ENCODE data around the gene ACOT11.

The ACOT11 gene

DNA sequence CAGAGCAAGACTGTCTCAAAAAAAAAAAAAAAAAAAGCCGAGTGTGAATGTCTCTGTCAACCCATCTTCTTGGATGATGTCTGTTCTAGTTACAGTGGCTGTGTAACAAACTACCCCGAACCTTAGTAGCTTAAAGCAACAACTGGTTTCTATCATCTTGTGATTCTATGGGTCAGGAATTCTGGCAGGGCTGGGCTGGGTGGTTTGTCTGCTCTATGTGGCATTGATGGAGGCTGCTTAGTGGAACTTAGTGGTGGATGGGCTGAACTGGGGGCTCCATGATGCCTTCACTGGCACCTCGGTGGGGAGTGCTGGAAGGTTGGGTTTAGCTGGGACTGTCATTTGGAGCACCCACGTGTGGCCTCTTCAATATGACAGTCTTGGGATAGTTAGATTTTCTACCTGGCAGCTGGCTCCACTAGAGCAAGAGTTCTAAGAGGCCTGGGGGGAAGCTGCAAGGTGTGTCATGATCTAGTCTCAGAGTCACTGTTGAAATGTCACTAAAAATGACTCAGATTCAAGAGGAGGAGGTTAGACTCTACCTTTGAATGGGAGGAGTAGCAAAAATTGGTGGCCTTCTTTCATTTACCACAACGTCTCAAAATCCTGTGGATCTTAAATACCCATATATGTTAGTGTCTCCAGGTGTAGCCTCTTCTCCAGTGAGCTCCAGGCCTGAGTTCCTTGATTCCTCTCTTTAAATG is 18.6 kb downstream of the ACOT11 start:
- DNase-seq: no peak

DNA sequence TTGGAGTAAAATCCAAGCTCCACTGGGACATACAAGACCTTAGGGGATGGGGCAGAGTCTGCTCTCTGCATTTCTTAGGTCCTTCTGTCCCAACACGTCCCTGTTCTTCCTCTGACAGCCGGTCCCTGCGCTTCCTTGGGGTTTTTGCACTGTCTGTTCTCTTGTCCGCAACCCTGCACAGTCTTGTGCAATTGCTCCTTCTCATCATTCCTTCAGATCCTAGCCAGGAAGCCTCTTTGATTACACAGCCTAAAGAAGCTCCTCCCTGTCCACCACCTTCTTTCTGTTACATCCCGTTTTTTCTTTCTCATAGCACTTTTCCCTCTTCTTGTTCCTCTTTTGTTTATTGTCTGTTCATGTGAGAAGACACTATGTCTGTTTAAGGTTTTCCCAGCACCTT is 19.9 kb downstream of the ACOT11 start:
- no peak for DNase-seq

DNA sequence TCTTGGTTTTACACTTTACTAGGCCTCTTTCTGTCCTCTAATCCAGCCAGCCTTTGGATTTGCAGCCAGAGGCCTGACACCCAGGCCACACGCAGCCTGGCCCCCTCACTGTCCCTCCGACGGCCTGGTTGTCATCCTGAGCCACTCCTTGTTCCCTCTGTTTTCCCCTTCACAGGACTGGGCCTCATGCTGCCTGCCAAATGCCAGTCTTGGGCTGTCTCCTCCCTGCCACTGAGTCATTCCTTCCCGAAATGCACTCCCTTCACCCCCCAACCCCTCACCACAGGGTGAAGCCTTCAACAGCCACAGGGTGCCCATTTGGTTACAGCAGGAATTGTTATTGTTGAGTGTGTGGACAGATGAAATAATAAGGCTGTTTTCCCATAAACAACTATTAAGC is 21.3 kb downstream of the ACOT11 start:
- DNase-seq: no peak

DNA sequence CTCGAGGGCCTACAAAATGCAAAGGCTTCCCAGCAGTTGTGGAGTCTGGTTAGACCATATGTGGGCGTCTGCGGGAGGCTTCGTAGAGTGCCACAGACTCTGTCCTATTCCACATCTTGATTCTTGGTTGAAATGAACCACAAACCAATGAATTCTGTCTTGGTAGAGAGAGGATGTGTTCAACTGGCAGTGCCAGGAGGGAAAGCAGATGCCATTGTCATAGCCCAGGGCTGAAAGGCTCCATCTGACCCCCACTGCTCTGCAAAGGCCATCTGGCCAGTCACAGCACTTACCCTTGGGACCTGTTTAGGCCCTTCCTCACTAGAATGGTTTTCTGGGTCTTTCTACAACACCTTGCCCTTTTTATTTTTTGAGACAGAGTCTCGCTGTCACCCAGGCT is 22.1 kb downstream of the ACOT11 start:
- no peak for DNase-seq

DNA sequence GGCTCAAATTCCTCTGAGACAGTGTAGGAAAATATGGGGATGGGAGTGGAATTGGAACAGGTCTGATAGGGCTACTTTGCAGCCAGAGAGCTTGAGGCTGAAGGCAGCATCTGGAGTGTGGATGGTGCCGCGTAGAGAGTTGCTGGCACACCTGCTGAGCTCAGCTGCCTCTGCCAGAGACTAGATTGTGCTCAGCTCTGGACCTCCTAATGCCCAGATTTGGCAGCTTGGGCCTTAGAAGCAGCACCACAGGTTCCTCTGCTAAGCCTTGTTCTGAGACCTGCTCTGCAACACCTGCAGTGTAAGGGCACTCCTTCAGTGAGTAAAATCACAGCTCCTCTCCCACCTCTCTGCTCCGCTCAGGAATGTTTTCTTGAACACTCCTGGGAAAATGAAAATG is 23.3 kb downstream of the ACOT11 start:
- DNase-seq: no peak

- no peak for DNase-seq
Measured at GRCh38 chr1:54571803-54572541, 23.9 kb downstream of the ACOT11 start.

DNA sequence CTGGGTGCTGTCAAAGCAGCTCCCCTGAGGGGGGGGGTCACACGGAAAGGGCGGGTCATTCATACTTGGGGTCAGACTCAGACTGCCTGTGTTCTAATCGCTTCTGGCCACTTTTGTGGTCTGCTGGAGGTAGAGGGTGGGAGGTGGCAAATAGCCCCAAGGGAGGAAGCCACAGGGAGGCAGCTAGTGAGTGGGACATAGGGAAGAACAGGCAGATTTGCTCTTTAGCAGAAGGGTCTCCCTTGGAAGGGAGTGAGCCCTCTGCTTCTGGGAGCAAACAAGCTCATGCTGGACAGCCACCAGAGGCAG is 24.5 kb downstream of the ACOT11 start:
- DNase-seq: no peak

GRCh38 chr1:54574158-54574778 is 26.2 kb downstream of the ACOT11 start:
- no peak for DNase-seq

- DNase-seq: no peak
Measured at GRCh38 chr1:54575161-54575560, 27.1 kb downstream of the ACOT11 start.

DNA sequence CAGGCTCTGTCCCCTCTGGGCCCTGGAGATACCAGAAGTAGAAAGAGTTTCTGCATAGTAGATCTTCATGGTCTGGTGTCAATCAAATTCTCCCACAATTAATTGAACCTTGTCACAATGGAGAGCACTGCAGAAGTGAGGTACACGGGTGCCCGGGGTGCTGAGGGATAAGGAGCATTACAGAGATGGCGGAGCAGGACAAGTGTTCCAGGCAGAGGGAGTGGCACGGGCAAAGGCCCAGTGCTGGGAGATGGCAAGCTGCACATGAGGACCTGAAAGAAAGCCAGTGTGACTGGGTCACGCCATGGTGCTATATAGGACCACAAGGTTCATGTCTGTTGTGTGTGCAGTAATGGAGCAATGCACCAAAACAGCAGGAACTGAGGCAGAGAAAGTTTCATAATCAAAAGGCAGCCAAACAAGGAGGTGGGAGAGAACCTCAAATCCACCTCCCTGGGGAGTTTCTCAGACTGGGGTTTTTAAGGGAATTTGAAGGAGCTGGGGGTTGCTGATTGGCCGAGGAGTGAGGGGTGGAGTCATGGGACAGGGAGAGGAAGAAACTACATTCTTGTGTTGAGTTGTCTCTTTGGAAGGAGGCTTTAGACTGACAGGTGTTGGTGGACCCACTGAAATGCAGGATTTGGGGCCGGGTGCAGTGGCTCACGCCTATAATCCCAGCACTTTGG is 27.7 kb downstream of the ACOT11 start:
- no peak for DNase-seq

DNA sequence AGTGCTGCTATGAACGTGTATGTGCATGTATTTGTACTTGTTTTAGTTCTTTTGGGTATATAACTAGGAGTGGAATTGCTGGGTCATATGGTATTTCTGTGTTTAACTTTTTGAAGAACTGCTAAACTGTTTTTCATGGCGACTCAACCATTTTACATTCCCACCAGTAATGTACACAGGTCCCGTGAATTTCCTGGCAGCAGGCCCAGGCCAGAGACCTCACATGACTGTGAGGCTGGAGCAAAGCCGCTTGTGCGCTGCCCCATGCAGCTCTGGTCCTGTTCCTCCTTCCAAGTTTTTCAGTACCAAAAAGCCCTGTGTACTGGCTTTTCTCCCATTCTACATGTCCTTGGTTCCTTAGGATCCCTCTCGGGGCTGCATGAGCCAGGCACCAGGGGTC is 29.6 kb downstream of the ACOT11 start:
- no peak for DNase-seq

GRCh38 chr1:54579337-54579781 is 31.3 kb downstream of the ACOT11 start:
- DNase-seq: no peak

GRCh38 chr1:54580856-54581550 is 33.0 kb downstream of the ACOT11 start:
- no peak for DNase-seq

DNA sequence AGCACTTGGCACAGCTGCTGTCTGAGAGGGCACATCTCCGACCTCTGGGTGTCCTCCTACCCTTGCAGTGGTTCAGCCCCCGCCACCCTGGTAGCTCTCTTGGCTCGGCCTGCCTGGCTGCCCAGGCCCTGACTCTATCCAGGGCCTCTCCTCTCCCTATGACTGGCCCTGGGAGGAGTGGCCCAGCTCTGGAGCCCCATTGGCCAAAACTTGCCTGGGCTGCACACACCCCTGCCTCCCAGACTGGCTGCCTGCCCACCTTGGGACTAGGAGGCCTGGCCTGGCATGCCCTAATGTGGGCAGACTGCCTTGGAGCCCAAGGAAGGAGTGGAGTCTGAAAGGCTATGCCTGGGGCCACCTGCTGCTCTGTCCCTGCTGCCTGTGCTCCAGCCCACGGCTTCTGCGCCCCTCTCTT is 33.6 kb downstream of the ACOT11 start:
- DNase-seq: no peak

- no peak for DNase-seq
Measured at GRCh38 chr1:54582566-54583306, 34.7 kb downstream of the ACOT11 start.

- DNase-seq: no peak
Measured at GRCh38 chr1:54583307-54583686, 35.3 kb downstream of the ACOT11 start.

DNA sequence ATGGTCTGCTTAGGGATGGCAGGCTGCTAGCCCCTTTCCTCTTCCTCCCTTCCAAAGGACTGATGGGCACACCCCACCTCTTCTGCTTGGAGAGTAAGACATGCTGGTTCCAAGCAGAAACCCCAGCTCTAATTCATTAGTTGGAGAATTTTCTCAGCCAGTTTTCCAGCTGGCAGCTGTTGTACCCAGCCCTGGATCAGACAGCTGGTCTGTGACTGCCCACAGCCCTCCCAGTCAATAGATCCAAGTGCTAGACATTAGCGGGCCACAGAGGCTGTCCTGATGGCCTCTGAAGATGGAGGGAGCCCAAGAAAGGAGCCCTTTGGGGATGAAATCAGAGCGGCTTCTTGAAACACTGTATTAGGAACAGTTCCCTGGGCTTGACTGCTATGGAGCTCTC is 35.8 kb downstream of the ACOT11 start:
- no peak for DNase-seq

GRCh38 chr1:54584575-54584974 is 36.5 kb downstream of the ACOT11 start:
- no peak for DNase-seq

GRCh38 chr1:54585181-54586066 is 37.4 kb downstream of the ACOT11 start:
- DNase-seq: no peak

DNA sequence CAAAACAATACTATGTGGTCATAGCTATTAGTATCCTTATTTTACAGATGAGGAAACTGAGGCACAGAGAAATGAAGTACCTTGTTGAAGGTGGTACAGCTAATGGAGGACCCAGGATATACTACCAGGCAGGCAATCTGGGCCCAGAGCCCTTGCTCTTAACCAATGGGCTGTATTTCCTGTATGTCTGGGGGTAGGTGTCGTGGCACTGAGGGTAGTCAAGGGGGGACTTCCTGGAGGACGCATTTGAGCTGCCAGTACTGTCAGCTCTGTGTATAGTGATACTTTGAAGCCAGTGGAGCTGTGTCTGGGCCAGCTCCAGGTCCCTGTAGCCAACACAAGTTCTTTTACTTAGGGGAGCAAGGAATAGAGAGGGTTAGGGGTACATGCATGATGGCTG is 40.3 kb downstream of the ACOT11 start:
- DNase-seq: no peak

DNA sequence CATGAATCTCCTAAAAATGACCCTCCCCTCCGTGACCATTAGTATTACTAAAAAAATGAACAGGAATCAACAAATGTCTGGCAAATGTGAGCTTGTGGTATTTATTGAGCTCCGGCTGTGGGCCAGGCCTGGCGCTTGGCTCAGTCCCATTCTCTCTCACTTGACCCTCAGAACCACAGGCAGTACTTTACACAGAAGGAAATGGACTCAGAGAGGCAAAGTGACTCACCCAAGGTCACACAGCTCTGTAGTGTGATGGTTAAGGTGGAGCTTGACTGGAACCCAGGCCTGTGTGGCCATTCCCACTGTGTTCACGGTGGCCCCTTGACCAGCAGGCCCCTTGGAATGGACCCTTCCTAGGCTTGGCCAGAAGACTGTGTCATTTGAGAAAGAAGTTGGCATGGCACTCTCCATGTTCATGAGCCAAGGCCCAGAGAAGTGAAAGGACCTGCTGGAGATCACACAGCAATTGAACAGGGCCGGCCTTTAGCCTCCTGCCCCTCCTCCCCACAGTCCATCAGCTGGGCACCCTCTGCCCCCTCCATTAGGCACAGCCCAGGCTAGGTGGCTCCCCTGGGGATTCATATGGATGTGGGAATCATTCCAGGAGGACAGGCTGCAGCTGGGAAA is 43.2 kb downstream of the ACOT11 start:
- no peak for DNase-seq

Data from activated T-cell treated with anti-CD3 and anti-CD28 coated beads for 4 hours (primary cell).